Activated CD8-positive, alpha-beta memory T cell treated with anti-CD3 and anti-CD28 coated beads for 48 hours (primary cell): ENCODE data around the gene ATP6V1F.

Experiments
- DNase-seq, 3 experiments: peaks; one replicate each; pipeline ENCODE4 v3.0.0-alpha.2; 2020; ENCODE audit warnings: low read depth in 2 of 3, low spot score in 2 of 3

Gene ATP6V1F

GRCh38 chr7:128862571-128863432, at the start of gene ATP6V1F:
TSS of gene ATP6V1F (plus strand) at chr7:128862856. CDS start at chr7:128862905, 49 bp downstream.
- peak; percentile 99 to 100 (median 99) for DNase-seq

- no peak for DNase-seq
Measured at GRCh38 chr7:128814499-128814898, 48.2 kb upstream of the ATP6V1F start.

GRCh38 chr7:128815289-128815942, 47.2 kb upstream of the ATP6V1F start:
- DNase-seq, result no peak

GRCh38 chr7:128818694-128819093, 44.0 kb upstream of the ATP6V1F start:
- DNase-seq, result no peak

GRCh38 chr7:128821724-128822123, 40.9 kb upstream of the ATP6V1F start:
- DNase-seq, result no peak

GRCh38 chr7:128826512-128826911, 36.1 kb upstream of the ATP6V1F start:
- DNase-seq, result no peak

- no peak for DNase-seq
Measured at GRCh38 chr7:128826916-128827247, 35.8 kb upstream of the ATP6V1F start.

GRCh38 chr7:128827248-128827958, 35.3 kb upstream of the ATP6V1F start:
- no peak for DNase-seq

- no peak for DNase-seq
Measured at GRCh38 chr7:128827971-128828711, 34.5 kb upstream of the ATP6V1F start.

GRCh38 chr7:128829391-128830166, 33.1 kb upstream of the ATP6V1F start:
- DNase-seq, result no peak

- no peak for DNase-seq
Measured at GRCh38 chr7:128830231-128831177, 32.2 kb upstream of the ATP6V1F start, which contains the start of gene FLNC. TSS of gene FLNC (plus strand) at chr7:128830406. CDS start at chr7:128830638, 232 bp downstream.

- no peak for DNase-seq
Measured at GRCh38 chr7:128831178-128831993, 31.3 kb upstream of the ATP6V1F start.

- no peak for DNase-seq
Measured at GRCh38 chr7:128831994-128832879, 30.4 kb upstream of the ATP6V1F start.

- DNase-seq, result no peak
Measured at GRCh38 chr7:128832880-128833147, 29.8 kb upstream of the ATP6V1F start.

- DNase-seq, result no peak
Measured at GRCh38 chr7:128833148-128833945, 29.3 kb upstream of the ATP6V1F start.

- DNase-seq, result no peak
Measured at GRCh38 chr7:128833946-128834325, 28.7 kb upstream of the ATP6V1F start.

- no peak for DNase-seq
Measured at GRCh38 chr7:128835231-128835751, 27.4 kb upstream of the ATP6V1F start.
